IMR-90 (cell line): ENCODE measurements around the gene FOXO3. TPM values are rescaled to one million over a fixed set of nuclear protein-coding genes. Genes with fewer than 3 reads are reported as not detected.

ENCODE experiments used
- ATAC-seq: fragments of 200-7000 bp; cut with Tn5 transposase; 2 replicates; pipeline ENCODE4 v1.9.1; 2020; ENCODE audit warnings: low read depth, mild to moderate bottlenecking, moderate library complexity
- BruUV-seq: library from RNA; stranded (reverse); fragments of 400-500 nt; replicated peaks from 2 replicates; lab custom pipeline; 2021; lab: Mats Ljungman, UMichigan
- CTCF ChIA-PET: fragments of 300-600 bp; formaldehyde crosslinking; extraction: SDS; loops from one replicate; lab custom pipeline; 2021; ENCODE audit warnings: antibody characterized with exemption; lab: Yijun Ruan, JAX
- POLR2A ChIA-PET: fragments of 300-600 bp; sonication (Branson Sonifier 250); formaldehyde crosslinking; loops from one replicate; lab custom pipeline; 2022; ENCODE audit warnings: antibody characterized with exemption; ENCODE audit not compliant: unreplicated experiment; lab: Charles Lee
- DNase-seq: peaks from one replicate; pipeline ENCODE4 v3.0.0; 2013
- H2AFZ ChIP-seq: replicated peaks from 2 replicates; pipeline ENCODE3; 2013; ENCODE audit warnings: low read length, mild to moderate bottlenecking; ENCODE audit not compliant: poor library complexity
- H2AK5ac ChIP-seq: 2 replicates; pipeline ENCODE4 v1.6.1; 2013; ENCODE audit warnings: low read depth, low read length, inconsistent platforms
- H2AK9ac ChIP-seq: replicated peaks from 2 replicates; pipeline ENCODE3; 2013; ENCODE audit warnings: mild to moderate bottlenecking, low read depth, low read length, moderate library complexity; ENCODE audit not compliant: poor library complexity
- H2BK120ac ChIP-seq: 2 replicates; pipeline ENCODE4 v1.6.1; 2013; ENCODE audit warnings: low read depth, low read length, inconsistent platforms
- H2BK15ac ChIP-seq: 3 replicates; pipeline ENCODE4 v1.6.1; 2013; ENCODE audit warnings: low read depth, low read length, inconsistent platforms
- H2BK20ac ChIP-seq: 2 replicates; pipeline ENCODE4 v1.6.1; 2013; ENCODE audit warnings: low read depth, mild to moderate bottlenecking, inconsistent platforms, low read length, moderate library complexity
- H2BK5ac ChIP-seq: 2 replicates; pipeline ENCODE4 v1.6.1; 2013; ENCODE audit warnings: mild to moderate bottlenecking, low read depth, low read length, inconsistent platforms; ENCODE audit not compliant: poor library complexity, severe bottlenecking
- H3K14ac ChIP-seq: replicated peaks from 2 replicates; pipeline ENCODE4 v1.6.1; 2013; ENCODE audit warnings: low read depth, low read length, inconsistent platforms
- H3K18ac ChIP-seq: 2 replicates; pipeline ENCODE4 v1.6.1; 2013; ENCODE audit warnings: low read depth, low read length, control low read depth
- H3K23ac ChIP-seq: 2 replicates; pipeline ENCODE4 v1.6.1; 2013; ENCODE audit warnings: low read depth, low read length, inconsistent platforms
- H3K27ac ChIP-seq: 2 replicates; pipeline ENCODE4 v1.5.1; 2013; ENCODE audit warnings: mild to moderate bottlenecking, control low read depth, low read length; ENCODE audit not compliant: insufficient read depth
- H3K27me3 ChIP-seq: 2 replicates; pipeline ENCODE4 v1.6.1; 2013; ENCODE audit warnings: low read length; ENCODE audit not compliant: control insufficient read depth, insufficient read depth
- H3K36me3 ChIP-seq: 2 replicates; pipeline ENCODE4 v1.6.1; 2013; ENCODE audit warnings: low read length, mixed read lengths; ENCODE audit not compliant: control insufficient read depth, insufficient read depth
- H3K4ac ChIP-seq: 2 replicates; pipeline ENCODE4 v1.6.1; 2013; ENCODE audit warnings: low read depth, low read length, inconsistent platforms
- H3K4me1 ChIP-seq: 2 replicates; pipeline ENCODE4 v1.6.1; 2013; ENCODE audit warnings: low read length, mixed read lengths; ENCODE audit not compliant: control insufficient read depth, insufficient read depth
- H3K4me2 ChIP-seq: 2 replicates; pipeline ENCODE4 v1.6.1; 2013; ENCODE audit warnings: low read depth, mild to moderate bottlenecking, control low read depth, low read length, moderate library complexity
- H3K4me3 ChIP-seq: 2 replicates; pipeline ENCODE4 v1.5.1; 2013; ENCODE audit warnings: low read depth, mild to moderate bottlenecking, control low read depth, low read length, moderate library complexity; ENCODE audit not compliant: insufficient read depth
- H3K56ac ChIP-seq: 2 replicates; pipeline ENCODE4 v1.6.1; 2013; ENCODE audit warnings: low read length, inconsistent platforms; ENCODE audit not compliant: insufficient read depth; ENCODE audit errors: extremely low read depth
- H3K79me1 ChIP-seq, 2 experiments: 2 replicates each; pipeline ENCODE4 v1.6.1; 2013; ENCODE audit warnings: low read length in 2 of 2, inconsistent platforms in 1 of 2, low read depth in 1 of 2
- H3K9ac ChIP-seq: 2 replicates; pipeline ENCODE4 v1.6.1; 2013; ENCODE audit warnings: low read depth, low read length, control low read depth
- H3K9me1 ChIP-seq: 2 replicates; pipeline ENCODE4 v1.6.1; 2013; ENCODE audit warnings: low read length, inconsistent platforms; ENCODE audit not compliant: insufficient read depth
- H3K9me3 ChIP-seq: 2 replicates; pipeline ENCODE4 v1.6.1; 2013; ENCODE audit warnings: low read length; ENCODE audit not compliant: control insufficient read depth, insufficient read depth
- H4K20me1 ChIP-seq: 2 replicates; pipeline ENCODE4 v1.6.1; 2013; ENCODE audit warnings: low read length, inconsistent platforms; ENCODE audit not compliant: insufficient read depth
- H4K5ac ChIP-seq: 2 replicates; pipeline ENCODE4 v1.6.1; 2013; ENCODE audit warnings: mild to moderate bottlenecking, low read depth, low read length, control low read depth
- H4K8ac ChIP-seq, 2 experiments: 2 replicates each; pipeline ENCODE4 v1.6.1; 2013; ENCODE audit warnings: low read depth in 2 of 2, low read length in 2 of 2, control low read depth in 1 of 2, inconsistent platforms in 1 of 2
- H4K91ac ChIP-seq: 2 replicates; pipeline ENCODE4 v1.6.1; 2013; ENCODE audit warnings: low read depth, low read length, inconsistent platforms; ENCODE audit not compliant: insufficient read depth
- BHLHE40 ChIP-seq: fragments of 150-350 bp; IDR thresholded peaks from 2 replicates; pipeline ENCODE4 v1.6.1; 2016; ENCODE audit warnings: mild to moderate bottlenecking, low read depth, low read length
- CEBPB ChIP-seq: IDR thresholded peaks from 2 replicates; pipeline ENCODE4 v1.6.1; 2012; ENCODE audit warnings: low read depth, low read length, improper control_type of control experiment
- NFE2L2 ChIP-seq: fragments of 150-350 bp; IDR thresholded peaks from 2 replicates; pipeline ENCODE4 v1.6.1; 2016; ENCODE audit warnings: low read depth, mild to moderate bottlenecking, low read length
- RFX5 ChIP-seq: IDR thresholded peaks from 2 replicates; pipeline ENCODE4 v1.8.0; 2012; ENCODE audit warnings: low read depth, mild to moderate bottlenecking, low read length, moderate library complexity
- SMC3 ChIP-seq: fragments of 150-350 bp; IDR thresholded peaks from 2 replicates; pipeline ENCODE4 v1.6.1; 2016; ENCODE audit warnings: low read depth, mild to moderate bottlenecking, antibody characterized with exemption, low read length, moderate library complexity
- WGBS, 2 experiments: methylation state at CpG; one replicate each; pipeline versions ENCODE4 v1.1.5 to v1.1.7; 2013; ENCODE audit warnings: missing lambda C conversion rate in 2 of 2; ENCODE audit not compliant: insufficient read length in 1 of 2; ENCODE audit errors: extremely low coverage in 2 of 2; 5-methylcytosine and 5-hydroxymethylcytosine counted together
- dilution Hi-C: fragments of 300-500 bp; cut with HindIII; formaldehyde crosslinking; loops from one replicate; pipeline ENCODE4 v1.14.3; 2018; ENCODE audit warnings: low sequenced_read_pairs; ENCODE audit not compliant: unreplicated experiment
- in situ Hi-C: fragments of 300-500 bp; cut with MboI; formaldehyde crosslinking; loops from 3 replicates; pipeline ENCODE4 v1.14.3; 2019; ENCODE audit warnings: low sequenced_read_pairs, inconsistent platforms, mixed read lengths
- intact Hi-C: fragments of 100-400 bp; cut with micrococcal nuclease; formaldehyde crosslinking; loops from 2 replicates; pipeline ENCODE4 v1.10.0; 2022
- polyA plus RNA-seq, 3 experiments: library from polyadenylated mRNA; depleted of rRNA; stranded (reverse); fragments of >200 nt; gene quantifications; 2 replicates each; pipeline ENCODE4 v1.2.3, GENCODE V29; 2012; ENCODE audit warnings: low replicate concordance in 1 of 3
- total RNA-seq: library from RNA; depleted of rRNA; stranded (reverse); fragments of >200 nt; gene quantifications from 2 replicates; pipeline ENCODE4 v1.2.3, GENCODE V29; 2012
- TF ChIP-seq, protein P1 (sequence below): conservative IDR thresholded peaks from 2 replicates; pipeline ENCODE4 v1.5.1; 2012; ENCODE audit warnings: mild to moderate bottlenecking, low read depth, low read length, improper control_type of control experiment
- TF ChIP-seq, protein P2 (sequence below): fragments of 150-350 bp; IDR thresholded peaks from 2 replicates; pipeline ENCODE4 v1.6.1; 2016; ENCODE audit warnings: low read depth, mild to moderate bottlenecking, low read length, moderate library complexity, borderline replicate concordance
- TF ChIP-seq, protein P3 (sequence below): fragments of 150-350 bp; IDR thresholded peaks from 2 replicates; pipeline ENCODE4 v1.6.1; 2017; ENCODE audit warnings: mild to moderate bottlenecking, antibody characterized with exemption, low read length, low read depth

FOXO3 gene
- total and polyA plus RNA-seq, 2 of the 4 experiments (the other 2 are of a cell fraction): 17.5 to 38.7 TPM

DNA sequence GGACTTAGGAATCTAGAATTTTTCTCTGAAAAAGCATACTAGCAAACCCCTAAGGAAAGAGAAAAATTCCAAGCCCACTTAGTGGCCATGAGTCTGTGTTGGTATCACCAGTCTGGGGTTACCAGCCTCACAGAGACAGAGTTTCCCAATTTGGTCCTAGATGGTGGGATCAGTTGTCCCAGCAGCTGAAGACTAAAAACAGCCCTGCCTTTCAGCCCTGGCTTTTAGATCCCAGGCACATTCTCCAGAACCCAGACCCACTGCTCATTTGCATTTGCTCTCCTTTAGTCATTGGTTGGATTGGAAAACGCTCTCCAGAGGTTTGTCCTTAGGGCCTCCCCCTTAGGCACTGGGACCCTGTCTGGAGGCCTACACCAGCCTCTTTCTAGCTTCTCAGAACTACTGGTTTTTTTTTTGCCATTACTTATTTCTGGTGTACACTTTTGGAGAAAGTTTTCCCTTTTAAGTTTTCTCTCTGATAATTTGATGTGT, 39.1 kb upstream of the FOXO3 start:
- Histone ChIP-seq H2BK5ac (no peak overlapping the region), H2BK15ac (no peak overlapping the region), H3K9ac (no peak overlapping the region), H3K9me3 (no peaks in the 10 kb centered on the region), H3K9me1 (no peaks in the 10 kb centered on the region), H3K56ac (no peak overlapping the region), H2AK5ac (no peak overlapping the region), H3K23ac (no peak overlapping the region), H3K36me3 (no peaks in the 10 kb centered on the region), H2BK120ac (no peak overlapping the region), H4K5ac (no peak overlapping the region), H2BK20ac (no peak overlapping the region), H3K27ac (no peak overlapping the region), H3K27me3 (no peaks in the 10 kb centered on the region), H4K20me1 (no peaks in the 10 kb centered on the region), H3K14ac (no peak overlapping the region), H3K4me1 (peaks cover 2% of the 10 kb centered on the region; the same call in 1 of the 2 replicates), H3K4me3 (no peak overlapping the region), H4K8ac (no peak overlapping the region), H3K4ac (no peak overlapping the region), H3K4me2 (no peak overlapping the region), H2AFZ (no peak overlapping the region), H2AK9ac (peak overlapping the region; percentile 5), H3K18ac (no peak overlapping the region), H3K79me1 (no peaks in the 10 kb centered on the region), H4K91ac (no peak overlapping the region)
- POLR2A ChIA-PET: no interaction called here
- TF ChIP-seq SMC3: no peak
- no peak for TF ChIP-seq NFE2L2
- TF ChIP-seq RFX5: no peak
- TF ChIP-seq BHLHE40: no peak
- TF ChIP-seq, protein P1, sequence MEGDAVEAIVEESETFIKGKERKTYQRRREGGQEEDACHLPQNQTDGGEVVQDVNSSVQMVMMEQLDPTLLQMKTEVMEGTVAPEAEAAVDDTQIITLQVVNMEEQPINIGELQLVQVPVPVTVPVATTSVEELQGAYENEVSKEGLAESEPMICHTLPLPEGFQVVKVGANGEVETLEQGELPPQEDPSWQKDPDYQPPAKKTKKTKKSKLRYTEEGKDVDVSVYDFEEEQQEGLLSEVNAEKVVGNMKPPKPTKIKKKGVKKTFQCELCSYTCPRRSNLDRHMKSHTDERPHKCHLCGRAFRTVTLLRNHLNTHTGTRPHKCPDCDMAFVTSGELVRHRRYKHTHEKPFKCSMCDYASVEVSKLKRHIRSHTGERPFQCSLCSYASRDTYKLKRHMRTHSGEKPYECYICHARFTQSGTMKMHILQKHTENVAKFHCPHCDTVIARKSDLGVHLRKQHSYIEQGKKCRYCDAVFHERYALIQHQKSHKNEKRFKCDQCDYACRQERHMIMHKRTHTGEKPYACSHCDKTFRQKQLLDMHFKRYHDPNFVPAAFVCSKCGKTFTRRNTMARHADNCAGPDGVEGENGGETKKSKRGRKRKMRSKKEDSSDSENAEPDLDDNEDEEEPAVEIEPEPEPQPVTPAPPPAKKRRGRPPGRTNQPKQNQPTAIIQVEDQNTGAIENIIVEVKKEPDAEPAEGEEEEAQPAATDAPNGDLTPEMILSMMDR: no peak
- TF ChIP-seq, protein P2, sequence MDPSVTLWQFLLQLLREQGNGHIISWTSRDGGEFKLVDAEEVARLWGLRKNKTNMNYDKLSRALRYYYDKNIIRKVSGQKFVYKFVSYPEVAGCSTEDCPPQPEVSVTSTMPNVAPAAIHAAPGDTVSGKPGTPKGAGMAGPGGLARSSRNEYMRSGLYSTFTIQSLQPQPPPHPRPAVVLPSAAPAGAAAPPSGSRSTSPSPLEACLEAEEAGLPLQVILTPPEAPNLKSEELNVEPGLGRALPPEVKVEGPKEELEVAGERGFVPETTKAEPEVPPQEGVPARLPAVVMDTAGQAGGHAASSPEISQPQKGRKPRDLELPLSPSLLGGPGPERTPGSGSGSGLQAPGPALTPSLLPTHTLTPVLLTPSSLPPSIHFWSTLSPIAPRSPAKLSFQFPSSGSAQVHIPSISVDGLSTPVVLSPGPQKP: no peak
- no peak for TF ChIP-seq CEBPB
- TF ChIP-seq, protein P3, sequence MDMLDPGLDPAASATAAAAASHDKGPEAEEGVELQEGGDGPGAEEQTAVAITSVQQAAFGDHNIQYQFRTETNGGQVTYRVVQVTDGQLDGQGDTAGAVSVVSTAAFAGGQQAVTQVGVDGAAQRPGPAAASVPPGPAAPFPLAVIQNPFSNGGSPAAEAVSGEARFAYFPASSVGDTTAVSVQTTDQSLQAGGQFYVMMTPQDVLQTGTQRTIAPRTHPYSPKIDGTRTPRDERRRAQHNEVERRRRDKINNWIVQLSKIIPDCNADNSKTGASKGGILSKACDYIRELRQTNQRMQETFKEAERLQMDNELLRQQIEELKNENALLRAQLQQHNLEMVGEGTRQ: no peak
- intact Hi-C loops (no loop called here), dilution Hi-C loops (no loop called here), in situ Hi-C loops (no loop called here)
- BruUV-seq: no TSS peak
- WGBS, 2 experiments: no CpG with 5 or more reads among the region's 1 CpG
- CTCF ChIA-PET: no interaction called here
- DNase-seq (no peak), ATAC-seq (no peak)
